Testis (tissue), 2 donors: ENCODE results near the gene SEC31A.

ENCODE experiments used
- POLR2A ChIP-seq: fragments of 450-650 bp; IDR thresholded peaks from one replicate; pipeline ENCODE4 v1.6.1; 2017; ENCODE audit warnings: antibody characterized with exemption, mild to moderate bottlenecking, moderate library complexity
- TF ChIP-seq, protein P1 (sequence below), 3 experiments: fragments of 450-650 bp in 2 of 3; fragments of 200-600 bp in 1 of 3; sonication (generic) in 1 of 3; IDR thresholded peaks; one replicate each; pipeline ENCODE4 v1.5.1; 2016 to 2019; ENCODE audit warnings: antibody characterized with exemption in 3 of 3, mild to moderate bottlenecking in 2 of 3, moderate library complexity in 1 of 3

DNA sequence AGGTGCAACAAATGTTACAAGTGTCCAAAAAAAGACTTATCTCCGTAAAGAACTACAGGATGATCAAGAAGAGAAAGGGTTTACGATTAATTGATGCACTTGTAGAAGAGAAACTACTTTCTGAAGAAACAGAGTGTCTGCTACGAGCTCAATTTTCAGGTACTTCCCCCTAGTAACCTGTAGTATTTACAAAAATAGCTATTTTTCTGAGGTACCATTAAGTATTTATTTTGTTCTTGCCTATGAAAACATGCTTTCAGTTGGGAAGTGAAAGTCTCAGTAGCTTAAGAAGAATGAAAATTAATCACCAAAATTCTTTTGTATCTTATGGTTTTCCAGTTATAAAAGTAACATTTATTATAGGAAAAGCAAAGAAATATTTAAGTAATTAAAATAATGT lies 15.5 kb upstream of the SEC31A start:
- TF ChIP-seq, protein P1, sequence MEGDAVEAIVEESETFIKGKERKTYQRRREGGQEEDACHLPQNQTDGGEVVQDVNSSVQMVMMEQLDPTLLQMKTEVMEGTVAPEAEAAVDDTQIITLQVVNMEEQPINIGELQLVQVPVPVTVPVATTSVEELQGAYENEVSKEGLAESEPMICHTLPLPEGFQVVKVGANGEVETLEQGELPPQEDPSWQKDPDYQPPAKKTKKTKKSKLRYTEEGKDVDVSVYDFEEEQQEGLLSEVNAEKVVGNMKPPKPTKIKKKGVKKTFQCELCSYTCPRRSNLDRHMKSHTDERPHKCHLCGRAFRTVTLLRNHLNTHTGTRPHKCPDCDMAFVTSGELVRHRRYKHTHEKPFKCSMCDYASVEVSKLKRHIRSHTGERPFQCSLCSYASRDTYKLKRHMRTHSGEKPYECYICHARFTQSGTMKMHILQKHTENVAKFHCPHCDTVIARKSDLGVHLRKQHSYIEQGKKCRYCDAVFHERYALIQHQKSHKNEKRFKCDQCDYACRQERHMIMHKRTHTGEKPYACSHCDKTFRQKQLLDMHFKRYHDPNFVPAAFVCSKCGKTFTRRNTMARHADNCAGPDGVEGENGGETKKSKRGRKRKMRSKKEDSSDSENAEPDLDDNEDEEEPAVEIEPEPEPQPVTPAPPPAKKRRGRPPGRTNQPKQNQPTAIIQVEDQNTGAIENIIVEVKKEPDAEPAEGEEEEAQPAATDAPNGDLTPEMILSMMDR (IDR thresholded peaks at IDR 0.05) = no peak
- TF ChIP-seq POLR2A = no peak
